Calu3 (cell line): ENCODE measurements around the gene MORN4. TPM values are rescaled to one million over a fixed set of nuclear protein-coding genes. Genes with fewer than 3 reads are reported as not detected.

Experiments
- BruUV-seq: library from RNA; stranded (reverse); fragments of 400-500 nt; replicated peaks from 2 replicates; lab custom pipeline; 2021; lab: Mats Ljungman, UMichigan
- CTCF ChIA-PET: fragments of 300-600 bp; sonication (Branson Sonifier 250); formaldehyde crosslinking; loops from one replicate; lab custom pipeline; 2022; ENCODE audit warnings: antibody characterized with exemption; lab: Charles Lee
- DNase-seq: peaks from one replicate; pipeline ENCODE4 v3.0.0; 2022
- H3K27ac Mint-ChIP-seq: one replicate; pipeline ENCODE4 v1.8.0; 2022; ENCODE audit warnings: mixed read lengths; ENCODE audit not compliant: unreplicated experiment
- H3K27me3 Mint-ChIP-seq: one replicate; pipeline ENCODE4 v1.8.0; 2022; ENCODE audit warnings: mixed read lengths; ENCODE audit not compliant: unreplicated experiment
- H3K36me3 Mint-ChIP-seq: one replicate; pipeline ENCODE4 v1.8.0; 2022; ENCODE audit warnings: mild to moderate bottlenecking, moderate library complexity, mixed read lengths; ENCODE audit not compliant: insufficient read depth, unreplicated experiment
- H3K4me1 Mint-ChIP-seq: one replicate; pipeline ENCODE4 v1.8.0; 2022; ENCODE audit warnings: mild to moderate bottlenecking, low read depth, mixed read lengths; ENCODE audit not compliant: unreplicated experiment
- H3K4me3 Mint-ChIP-seq: one replicate; pipeline ENCODE4 v1.8.0; 2022; ENCODE audit warnings: mild to moderate bottlenecking, low read depth, moderate library complexity, mixed read lengths; ENCODE audit not compliant: unreplicated experiment
- H3K9me3 Mint-ChIP-seq: one replicate; pipeline ENCODE4 v1.8.0; 2022; ENCODE audit warnings: low read depth, mixed read lengths; ENCODE audit not compliant: unreplicated experiment
- CTCF ChIP-seq: fragments of 200-600 bp; IDR thresholded peaks from one replicate; pipeline ENCODE4 v1.8.0; 2022; ENCODE audit warnings: antibody characterized with exemption; ENCODE audit not compliant: unreplicated experiment
- intact Hi-C: fragments of 100-400 bp; cut with micrococcal nuclease; formaldehyde crosslinking; loops from one replicate; pipeline ENCODE4 v1.10.0; 2022; ENCODE audit not compliant: unreplicated experiment
- total RNA-seq: library from RNA; stranded (reverse); gene quantifications from 2 replicates; pipeline ENCODE4 v1.2.3, GENCODE V29; 2022

The MORN4 gene
- total RNA-seq, 1 experiment from 2014 or later = 6.2 TPM

- H3K4me3 Mint-ChIP-seq = no peak overlapping the region
- no peaks in the 10 kb centered on the region for H3K27me3 Mint-ChIP-seq
- intact Hi-C loops = no loop called here
- peaks cover 3% of the 10 kb centered on the region for H3K36me3 Mint-ChIP-seq
- H3K4me1 Mint-ChIP-seq = no peaks in the 10 kb centered on the region
- BruUV-seq = no TSS peak
- CTCF ChIA-PET = no interaction called here
- no peak for DNase-seq
- no peak overlapping the region for H3K27ac Mint-ChIP-seq
- no peak for TF ChIP-seq CTCF
- no peaks in the 10 kb centered on the region for H3K9me3 Mint-ChIP-seq
Observed at GRCh38 chr10:97627731-97628130, 5.6 kb downstream of the MORN4 start.

GRCh38 chr10:97623277-97623676 lies 10.0 kb downstream of the MORN4 start:
- H3K27ac Mint-ChIP-seq = no peak overlapping the region
- no peaks in the 10 kb centered on the region for H3K36me3 Mint-ChIP-seq
- no peak for DNase-seq
- TF ChIP-seq CTCF = no peak
- no peak overlapping the region for H3K4me3 Mint-ChIP-seq
- BruUV-seq = no TSS peak
- intact Hi-C loops = no loop called here
- no peaks in the 10 kb centered on the region for H3K27me3 Mint-ChIP-seq
- no peaks in the 10 kb centered on the region for H3K9me3 Mint-ChIP-seq
- CTCF ChIA-PET = no interaction called here
- no peaks in the 10 kb centered on the region for H3K4me1 Mint-ChIP-seq

- intact Hi-C loops = no loop called here
- Mint-ChIP-seq H3K4me3 (no peak overlapping the region), H3K27ac (no peak overlapping the region), H3K4me1 (no peaks in the 10 kb centered on the region), H3K9me3 (no peaks in the 10 kb centered on the region), H3K36me3 (peaks cover 9% of the 10 kb centered on the region), H3K27me3 (no peaks in the 10 kb centered on the region)
- TF ChIP-seq CTCF = no peak
- BruUV-seq = no TSS peak
- DNase-seq = no peak
- CTCF ChIA-PET = interaction anchor here (0.6 kb wide), 1 partner anchor 25 kb away, joined by 10 read pairs; no protein-coding TSS in a partner anchor
Observed at GRCh38 chr10:97618733-97619132, 14.6 kb downstream of the MORN4 start.

GRCh38 chr10:97618285-97618684 lies 15.0 kb downstream of the MORN4 start:
- intact Hi-C loops = no loop called here
- no peaks in the 10 kb centered on the region for H3K9me3 Mint-ChIP-seq
- peaks cover 9% of the 10 kb centered on the region for H3K36me3 Mint-ChIP-seq
- no peak overlapping the region for H3K4me3 Mint-ChIP-seq
- DNase-seq = no peak
- no TSS peak for BruUV-seq
- CTCF ChIA-PET = interaction anchor here (0.6 kb wide), 1 partner anchor 24 kb away, joined by 10 read pairs; no protein-coding TSS in a partner anchor
- H3K27me3 Mint-ChIP-seq = no peaks in the 10 kb centered on the region
- H3K4me1 Mint-ChIP-seq = no peaks in the 10 kb centered on the region
- TF ChIP-seq CTCF = no peak
- no peak overlapping the region for H3K27ac Mint-ChIP-seq
